Activated B cell treated with CpG ODN at 0.5 μM for 24 hours (primary cell): Measurements from ENCODE around the gene CFC1. TPM values are rescaled to one million over a fixed set of nuclear protein-coding genes. Genes with fewer than 3 reads are reported as not detected.
"Not testable (repeated sequence)": the region's sequence is repeated elsewhere in the genome, so short reads cannot be mapped to it uniquely, and the experiment has no call there.

Source experiments
- ATAC-seq: fragments of 200-7000 bp; cut with Tn5 transposase; one replicate; pipeline ENCODE4 v1.10.0; 2021; ENCODE audit warnings: low read depth, mild to moderate bottlenecking, moderate library complexity
- CTCF ChIA-PET: fragments of 350-600 bp; sonication (Branson Sonifier 250); formaldehyde crosslinking; loops from one replicate; lab custom pipeline; 2021; ENCODE audit warnings: antibody characterized with exemption; lab: Charles Lee
- POLR2A ChIA-PET: fragments of 350-600 bp; sonication (Branson Sonifier 250); formaldehyde crosslinking; loops from one replicate; lab custom pipeline; 2021; ENCODE audit warnings: antibody characterized with exemption; lab: Charles Lee
- DNase-seq: peaks from one replicate; pipeline ENCODE4 v3.0.0; 2022
- H3K27ac Mint-ChIP-seq: one replicate; pipeline ENCODE4 v1.8.0; 2020; ENCODE audit warnings: mixed read lengths
- H3K27me3 Mint-ChIP-seq: one replicate; pipeline ENCODE4 v1.8.0; 2021; ENCODE audit warnings: mixed read lengths
- H3K36me3 Mint-ChIP-seq: one replicate; pipeline ENCODE4 v1.8.0; 2021; ENCODE audit warnings: low read depth, mixed read lengths
- H3K4me1 Mint-ChIP-seq: one replicate; pipeline ENCODE4 v1.8.0; 2021; ENCODE audit warnings: mixed read lengths
- H3K4me3 Mint-ChIP-seq: one replicate; pipeline ENCODE4 v1.8.0; 2020; ENCODE audit warnings: mild to moderate bottlenecking, mixed read lengths
- H3K9me3 Mint-ChIP-seq: one replicate; pipeline ENCODE4 v1.8.0; 2020; ENCODE audit warnings: mixed read lengths
- intact Hi-C: fragments of 100-400 bp; cut with micrococcal nuclease; formaldehyde crosslinking; loops from one replicate; pipeline ENCODE4 v1.15.1; 2024
- total RNA-seq: library from RNA; stranded (reverse); gene quantifications from 2 replicates; pipeline ENCODE4 v1.2.3, GENCODE V29; 2022

Gene CFC1
- total RNA-seq, 1 donor from 2014 or later: not detected

- ATAC-seq, H3K27ac Mint-ChIP-seq, intact Hi-C loops, H3K4me1 Mint-ChIP-seq, DNase-seq, CTCF ChIA-PET, H3K27me3 Mint-ChIP-seq, H3K36me3 Mint-ChIP-seq, H3K4me3 Mint-ChIP-seq, POLR2A ChIA-PET, H3K9me3 Mint-ChIP-seq: not testable (repeated sequence)
Observed at GRCh38 chr2:130577559-130577958, 21.8 kb downstream of the CFC1 start.

GRCh38 chr2:130576209-130576784, 23.1 kb downstream of the CFC1 start:
- H3K4me1 Mint-ChIP-seq, H3K36me3 Mint-ChIP-seq, H3K27me3 Mint-ChIP-seq, DNase-seq, ATAC-seq, CTCF ChIA-PET, H3K9me3 Mint-ChIP-seq, H3K27ac Mint-ChIP-seq, H3K4me3 Mint-ChIP-seq, intact Hi-C loops, POLR2A ChIA-PET: not testable (repeated sequence)

GRCh38 chr2:130574230-130574629, 25.1 kb downstream of the CFC1 start:
- POLR2A ChIA-PET, H3K36me3 Mint-ChIP-seq, intact Hi-C loops, H3K4me1 Mint-ChIP-seq, DNase-seq, CTCF ChIA-PET, ATAC-seq, H3K9me3 Mint-ChIP-seq, H3K27ac Mint-ChIP-seq, H3K4me3 Mint-ChIP-seq, H3K27me3 Mint-ChIP-seq: not testable (repeated sequence)

GRCh38 chr2:130571929-130572328, 27.4 kb downstream of the CFC1 start:
- DNase-seq, ATAC-seq, H3K27me3 Mint-ChIP-seq, POLR2A ChIA-PET, intact Hi-C loops, H3K4me1 Mint-ChIP-seq, H3K9me3 Mint-ChIP-seq, H3K36me3 Mint-ChIP-seq, CTCF ChIA-PET, H3K27ac Mint-ChIP-seq, H3K4me3 Mint-ChIP-seq: not testable (repeated sequence)

- H3K27me3 Mint-ChIP-seq, H3K36me3 Mint-ChIP-seq, H3K27ac Mint-ChIP-seq, H3K4me3 Mint-ChIP-seq, intact Hi-C loops, DNase-seq, H3K9me3 Mint-ChIP-seq, CTCF ChIA-PET, ATAC-seq, H3K4me1 Mint-ChIP-seq, POLR2A ChIA-PET: not testable (repeated sequence)
Observed at GRCh38 chr2:130566165-130566564, 33.2 kb downstream of the CFC1 start.

GRCh38 chr2:130556441-130556840, 42.9 kb downstream of the CFC1 start:
- ATAC-seq, H3K36me3 Mint-ChIP-seq, CTCF ChIA-PET, intact Hi-C loops, H3K4me1 Mint-ChIP-seq, H3K9me3 Mint-ChIP-seq, DNase-seq, H3K4me3 Mint-ChIP-seq, POLR2A ChIA-PET, H3K27ac Mint-ChIP-seq, H3K27me3 Mint-ChIP-seq: not testable (repeated sequence)

GRCh38 chr2:130554178-130554577, 45.2 kb downstream of the CFC1 start:
- intact Hi-C loops, H3K4me3 Mint-ChIP-seq, ATAC-seq, DNase-seq, H3K4me1 Mint-ChIP-seq, H3K36me3 Mint-ChIP-seq, POLR2A ChIA-PET, H3K9me3 Mint-ChIP-seq, H3K27ac Mint-ChIP-seq, H3K27me3 Mint-ChIP-seq, CTCF ChIA-PET: not testable (repeated sequence)

- H3K27ac Mint-ChIP-seq, CTCF ChIA-PET, ATAC-seq, H3K27me3 Mint-ChIP-seq, H3K4me3 Mint-ChIP-seq, DNase-seq, intact Hi-C loops, H3K36me3 Mint-ChIP-seq, H3K4me1 Mint-ChIP-seq, H3K9me3 Mint-ChIP-seq, POLR2A ChIA-PET: not testable (repeated sequence)
Observed at GRCh38 chr2:130549475-130549874, 49.9 kb downstream of the CFC1 start.

GRCh38 chr2:130548418-130548817, 51.0 kb downstream of the CFC1 start:
- POLR2A ChIA-PET, DNase-seq, H3K4me1 Mint-ChIP-seq, H3K27ac Mint-ChIP-seq, H3K4me3 Mint-ChIP-seq, CTCF ChIA-PET, ATAC-seq, H3K36me3 Mint-ChIP-seq, intact Hi-C loops, H3K27me3 Mint-ChIP-seq, H3K9me3 Mint-ChIP-seq: not testable (repeated sequence)

- DNase-seq, H3K27me3 Mint-ChIP-seq, intact Hi-C loops, ATAC-seq, POLR2A ChIA-PET, H3K4me1 Mint-ChIP-seq, H3K4me3 Mint-ChIP-seq, H3K27ac Mint-ChIP-seq, H3K36me3 Mint-ChIP-seq, CTCF ChIA-PET, H3K9me3 Mint-ChIP-seq: not testable (repeated sequence)
Observed at GRCh38 chr2:130544978-130545377, 54.4 kb downstream of the CFC1 start.

GRCh38 chr2:130543785-130544528, 55.4 kb downstream of the CFC1 start:
- CTCF ChIA-PET, intact Hi-C loops, ATAC-seq, H3K4me3 Mint-ChIP-seq, DNase-seq, H3K27ac Mint-ChIP-seq, H3K27me3 Mint-ChIP-seq, H3K9me3 Mint-ChIP-seq, POLR2A ChIA-PET, H3K4me1 Mint-ChIP-seq, H3K36me3 Mint-ChIP-seq: not testable (repeated sequence)

GRCh38 chr2:130542789-130543188, 56.6 kb downstream of the CFC1 start:
- ATAC-seq, H3K4me1 Mint-ChIP-seq, H3K4me3 Mint-ChIP-seq, POLR2A ChIA-PET, CTCF ChIA-PET, H3K27ac Mint-ChIP-seq, H3K36me3 Mint-ChIP-seq, H3K27me3 Mint-ChIP-seq, DNase-seq, intact Hi-C loops, H3K9me3 Mint-ChIP-seq: not testable (repeated sequence)
